Measurements from ENCODE around the gene TRIP13.

TRIP13 gene

DNA sequence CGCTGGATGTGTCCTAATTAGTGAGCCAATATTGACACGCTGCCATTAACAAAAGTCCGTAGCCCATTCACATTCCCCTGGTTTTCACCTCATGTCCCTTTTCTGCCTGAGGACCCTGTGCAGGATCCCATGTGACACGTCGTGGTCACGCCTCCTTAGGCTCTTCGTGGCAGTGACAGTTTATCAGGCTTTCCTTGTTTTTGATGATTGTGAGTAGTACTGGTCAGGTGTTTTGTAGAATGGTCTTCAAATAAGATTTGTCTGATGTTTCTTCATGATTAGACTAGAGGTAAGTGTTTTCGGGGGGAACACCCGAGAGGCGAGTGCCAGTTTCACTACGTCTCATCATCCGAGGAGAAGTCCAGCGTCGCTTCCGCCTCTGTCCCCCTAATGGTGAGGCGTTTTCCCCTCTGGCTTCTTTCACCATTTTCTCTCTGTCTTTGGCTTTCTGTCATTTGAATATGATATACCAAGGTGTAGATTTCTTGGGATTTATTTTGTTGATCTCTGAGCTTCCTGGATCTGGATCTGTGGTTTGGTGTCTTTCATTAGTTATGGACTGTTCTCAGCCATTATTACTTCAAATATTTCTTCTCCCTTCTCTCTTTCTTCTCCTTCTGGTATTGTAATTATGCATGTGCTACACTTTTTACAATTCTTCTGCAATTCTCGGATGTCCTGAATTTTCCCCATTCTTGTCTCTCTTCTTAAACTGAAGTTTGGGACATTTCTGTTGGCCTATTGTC, 57.3 kb downstream of the TRIP13 start:
- Histone ChIP-seq H3K27me3 (ENCODE audit: control insufficient read depth, insufficient read depth, low read length) (peaks cover 20% of the 10 kb centered on the region), H3K9me3 (ENCODE audit: control insufficient read depth, low read depth, low read length) (no peaks in the 10 kb centered on the region), H3K36me3 (ENCODE audit: control insufficient read depth, low read depth, low read length) (no peaks in the 10 kb centered on the region), H3K4me3 (ENCODE audit: low read length) (no peak overlapping the region), H3K4me1 (ENCODE audit: control insufficient read depth, low read depth, low read length) (peaks cover 6% of the 10 kb centered on the region), H3K9ac (ENCODE audit: low read length) (no peak overlapping the region), H3K27ac (ENCODE audit: low read length) (no peak overlapping the region)

- Histone ChIP-seq H3K4me1 (ENCODE audit: control insufficient read depth, low read depth, low read length) (no peaks in the 10 kb centered on the region), H3K27ac (ENCODE audit: low read length) (no peak overlapping the region), H3K9ac (ENCODE audit: low read length) (no peak overlapping the region), H3K36me3 (ENCODE audit: control insufficient read depth, low read depth, low read length) (no peaks in the 10 kb centered on the region), H3K4me3 (ENCODE audit: low read length) (no peak overlapping the region), H3K27me3 (ENCODE audit: control insufficient read depth, insufficient read depth, low read length) (no peaks in the 10 kb centered on the region), H3K9me3 (ENCODE audit: control insufficient read depth, low read depth, low read length) (no peaks in the 10 kb centered on the region)
Measured at GRCh38 chr5:951940-952596, 59.4 kb downstream of the TRIP13 start.

DNA sequence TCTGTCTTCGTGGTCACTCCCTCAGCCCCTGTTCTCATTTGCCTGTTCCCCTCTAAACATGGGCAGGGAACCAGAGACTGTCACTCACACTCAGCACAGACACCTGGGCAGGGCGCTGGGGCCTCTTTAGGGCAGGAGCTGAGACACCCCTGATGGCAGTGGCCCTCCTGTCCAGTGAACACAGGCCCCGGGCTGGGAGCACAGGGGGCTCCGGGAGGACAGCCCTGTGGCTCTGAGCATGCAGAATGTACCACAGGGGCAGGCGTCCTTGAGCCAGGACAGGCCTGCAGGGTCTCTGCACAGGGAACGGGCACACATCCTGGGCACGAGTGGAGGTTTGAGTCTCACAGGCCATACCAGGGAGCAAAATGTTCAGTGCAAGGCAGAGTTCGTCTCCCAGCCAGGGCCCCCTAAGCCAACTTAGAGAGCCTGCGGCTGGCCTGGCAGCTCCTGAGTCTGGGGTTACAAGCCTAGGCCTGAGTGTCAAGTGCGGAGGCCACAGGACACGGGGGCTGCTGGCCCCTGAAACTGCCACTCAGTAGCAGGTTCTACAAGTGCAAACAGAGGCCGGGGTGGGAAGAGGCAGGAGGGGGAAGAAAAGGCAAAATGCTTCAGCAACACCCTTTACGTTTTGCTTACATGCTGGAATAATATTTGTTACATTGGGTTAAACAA, 60.0 kb downstream of the TRIP13 start:
- Histone ChIP-seq H3K36me3 (ENCODE audit: control insufficient read depth, low read depth, low read length) (no peaks in the 10 kb centered on the region), H3K4me3 (ENCODE audit: low read length) (no peak overlapping the region), H3K9ac (ENCODE audit: low read length) (no peak overlapping the region), H3K27me3 (ENCODE audit: control insufficient read depth, insufficient read depth, low read length) (no peaks in the 10 kb centered on the region), H3K9me3 (ENCODE audit: control insufficient read depth, low read depth, low read length) (no peaks in the 10 kb centered on the region), H3K4me1 (ENCODE audit: control insufficient read depth, low read depth, low read length) (no peaks in the 10 kb centered on the region), H3K27ac (ENCODE audit: low read length) (no peak overlapping the region)

- no peaks in the 10 kb centered on the region for H3K9me3 ChIP-seq (ENCODE audit: control insufficient read depth, low read depth, low read length)
- no peaks in the 10 kb centered on the region for H3K36me3 ChIP-seq (ENCODE audit: control insufficient read depth, low read depth, low read length)
- no peaks in the 10 kb centered on the region for H3K4me1 ChIP-seq (ENCODE audit: control insufficient read depth, low read depth, low read length)
- H3K27me3 ChIP-seq (ENCODE audit: control insufficient read depth, insufficient read depth, low read length) = no peaks in the 10 kb centered on the region
- H3K9ac ChIP-seq (ENCODE audit: low read length) = no peak overlapping the region
- H3K4me3 ChIP-seq (ENCODE audit: low read length) = no peak overlapping the region
- no peak overlapping the region for H3K27ac ChIP-seq (ENCODE audit: low read length)
Measured at GRCh38 chr5:953535-954449, 61.1 kb downstream of the TRIP13 start.

GRCh38 chr5:955886-956761, 63.4 kb downstream of the TRIP13 start:
- Histone ChIP-seq H3K9ac (ENCODE audit: low read length) (no peak overlapping the region), H3K9me3 (ENCODE audit: control insufficient read depth, low read depth, low read length) (no peaks in the 10 kb centered on the region), H3K27ac (ENCODE audit: low read length) (no peak overlapping the region)

GRCh38 chr5:956941-957747, 64.5 kb downstream of the TRIP13 start:
- Histone ChIP-seq H3K9me3 (ENCODE audit: control insufficient read depth, low read depth, low read length) (no peaks in the 10 kb centered on the region), H3K4me3 (ENCODE audit: low read length) (no peak overlapping the region), H3K27me3 (ENCODE audit: control insufficient read depth, insufficient read depth, low read length) (no peaks in the 10 kb centered on the region), H3K9ac (ENCODE audit: low read length) (no peak overlapping the region), H3K4me1 (ENCODE audit: control insufficient read depth, low read depth, low read length) (no peaks in the 10 kb centered on the region), H3K36me3 (ENCODE audit: control insufficient read depth, low read depth, low read length) (no peaks in the 10 kb centered on the region), H3K27ac (ENCODE audit: low read length) (no peak overlapping the region)

More at GRCh38 chr5:955886-956761, 63.4 kb downstream of the TRIP13 start:
- Histone ChIP-seq H3K4me3 (ENCODE audit: low read length) (no peak overlapping the region), H3K4me1 (ENCODE audit: control insufficient read depth, low read depth, low read length) (no peaks in the 10 kb centered on the region), H3K36me3 (ENCODE audit: control insufficient read depth, low read depth, low read length) (no peaks in the 10 kb centered on the region), H3K27me3 (ENCODE audit: control insufficient read depth, insufficient read depth, low read length) (no peaks in the 10 kb centered on the region)

DNA sequence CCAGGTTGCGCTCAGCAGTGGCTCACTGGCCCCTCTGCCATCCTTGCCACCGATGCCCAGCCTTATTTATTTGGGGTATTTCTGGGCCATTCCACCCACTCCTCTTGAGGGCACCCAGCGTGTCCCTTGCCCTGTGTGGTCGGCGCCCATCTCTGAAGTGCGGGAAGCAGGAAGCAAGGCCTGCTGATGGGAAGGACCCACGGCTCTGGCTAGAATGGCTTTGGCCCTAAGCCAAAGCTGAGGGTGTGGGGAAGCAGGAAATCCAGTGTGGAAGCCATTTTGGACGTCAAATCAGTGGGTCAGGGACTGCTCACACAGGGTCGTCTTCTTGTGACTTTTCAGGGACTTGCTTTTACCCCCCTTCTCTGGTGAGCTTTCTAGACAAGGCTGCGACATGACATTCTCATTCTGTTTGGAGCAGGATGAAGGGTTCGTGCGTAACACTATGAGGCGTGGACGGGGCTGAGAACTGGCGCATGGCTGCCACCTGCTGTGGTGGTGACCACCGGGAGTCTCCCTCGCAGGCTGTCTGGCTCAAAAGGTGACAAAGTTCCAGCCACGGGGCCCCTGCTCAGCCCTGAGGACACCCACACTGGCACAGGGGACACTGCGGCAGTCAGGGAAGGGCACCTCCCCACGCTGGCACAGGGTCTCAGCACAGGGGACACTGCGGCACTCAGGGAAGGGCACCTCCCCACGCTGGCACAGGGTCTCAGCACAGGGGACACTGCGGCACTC, 65.2 kb downstream of the TRIP13 start:
- no peaks in the 10 kb centered on the region for H3K4me1 ChIP-seq (ENCODE audit: control insufficient read depth, low read depth, low read length)
- H3K27me3 ChIP-seq (ENCODE audit: control insufficient read depth, insufficient read depth, low read length) = no peaks in the 10 kb centered on the region
- H3K9me3 ChIP-seq (ENCODE audit: control insufficient read depth, low read depth, low read length) = no peaks in the 10 kb centered on the region
- no peak overlapping the region for H3K27ac ChIP-seq (ENCODE audit: low read length)
- no peak overlapping the region for H3K9ac ChIP-seq (ENCODE audit: low read length)
- no peaks in the 10 kb centered on the region for H3K36me3 ChIP-seq (ENCODE audit: control insufficient read depth, low read depth, low read length)
- no peak overlapping the region for H3K4me3 ChIP-seq (ENCODE audit: low read length)

DNA sequence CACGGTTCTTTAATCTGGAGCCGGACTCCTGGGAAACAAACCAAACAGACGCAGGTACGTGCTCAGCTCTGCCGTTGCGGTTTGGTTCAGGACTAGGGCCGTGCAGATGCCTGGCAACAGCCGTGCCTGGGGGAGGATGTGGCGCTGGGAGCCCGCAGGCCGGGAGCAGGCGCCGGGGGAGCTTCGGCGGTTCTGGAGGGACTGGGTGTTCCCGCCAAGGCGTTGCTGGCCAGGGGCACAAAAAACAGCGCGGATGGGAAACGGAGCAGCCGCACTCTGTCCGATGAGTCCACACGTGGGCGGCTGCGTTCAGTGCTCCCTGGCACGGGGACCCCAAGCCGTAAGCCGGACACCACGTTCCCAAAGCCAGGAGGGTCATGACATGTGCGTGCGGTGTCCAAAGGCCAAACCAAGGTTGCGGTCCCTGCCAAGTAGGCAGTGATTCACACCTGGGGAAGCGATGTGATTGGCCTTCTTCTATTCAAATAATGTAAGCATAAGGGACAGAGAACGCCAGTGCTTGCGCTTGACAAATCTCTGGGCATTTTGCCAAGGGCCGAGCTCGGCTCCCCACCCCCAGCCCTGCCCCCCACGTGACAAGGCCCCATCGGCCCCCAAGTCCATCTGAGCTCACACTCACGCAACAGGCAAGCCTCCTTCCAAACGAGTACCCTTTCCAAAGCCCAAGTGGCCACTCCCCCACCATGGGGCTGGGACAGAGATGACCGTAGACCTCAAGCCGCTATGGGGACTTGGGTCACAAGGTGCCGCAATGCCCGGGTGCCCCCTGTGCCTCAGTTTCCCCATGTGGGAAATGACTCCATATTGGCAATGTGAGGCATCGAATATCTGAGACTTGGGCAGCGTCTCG, 66.3 kb downstream of the TRIP13 start:
- Histone ChIP-seq H3K36me3 (ENCODE audit: control insufficient read depth, low read depth, low read length) (no peaks in the 10 kb centered on the region), H3K4me3 (ENCODE audit: low read length) (no peak overlapping the region), H3K9ac (ENCODE audit: low read length) (no peak overlapping the region), H3K27ac (ENCODE audit: low read length) (no peak overlapping the region), H3K4me1 (ENCODE audit: control insufficient read depth, low read depth, low read length) (no peaks in the 10 kb centered on the region), H3K9me3 (ENCODE audit: control insufficient read depth, low read depth, low read length) (no peaks in the 10 kb centered on the region), H3K27me3 (ENCODE audit: control insufficient read depth, insufficient read depth, low read length) (no peaks in the 10 kb centered on the region)

All from iPS-18a (cell line).